CD14-positive monocyte (primary cell): ENCODE results near the gene KCNK6. TPM values are rescaled to one million over a fixed set of nuclear protein-coding genes. Genes with fewer than 3 reads are reported as not detected.

Experiments used
- DNase-seq, 3 donors: peaks; one replicate each; pipeline ENCODE4 v3.0.0-alpha.2; 2011 to 2022
- H2AFZ ChIP-seq: 2 replicates; pipeline ENCODE4 v1.6.0; 2012; ENCODE audit warnings: mild to moderate bottlenecking, low read depth, low read length, inconsistent platforms; ENCODE audit not compliant: insufficient read depth, poor library complexity, severe bottlenecking
- H3K27ac ChIP-seq, 2 donors: 1 replicate in 1 of 2; 2 replicates in 1 of 2; pipeline ENCODE4 v1.5.1; 2012 to 2013; ENCODE audit warnings: low read length in 2 of 2, control low read depth in 1 of 2, inconsistent platforms in 1 of 2, low read depth in 1 of 2, mild to moderate bottlenecking in 1 of 2
- H3K27me3 ChIP-seq, 2 donors: one replicate each; pipeline versions ENCODE4 v1.6.0 to v1.6.1; 2011 to 2013; ENCODE audit warnings: low read length in 2 of 2; ENCODE audit not compliant: control insufficient read depth in 2 of 2, insufficient read depth in 2 of 2
- H3K36me3 ChIP-seq, 2 donors: replicated peaks in 1 of 2; 1 replicate in 1 of 2; 2 replicates in 1 of 2; pipeline versions ENCODE4 v1.5.1 to v1.6.1; 2012 to 2013; ENCODE audit warnings: low read length in 2 of 2, control low read depth in 1 of 2, inconsistent platforms in 1 of 2, mild to moderate bottlenecking in 1 of 2; ENCODE audit not compliant: insufficient read depth in 2 of 2, control insufficient read depth in 1 of 2
- H3K4me1 ChIP-seq, 2 donors: 1 replicate in 1 of 2; 2 replicates in 1 of 2; pipeline versions ENCODE4 v1.5.1 to v1.6.1; 2012 to 2013; ENCODE audit warnings: low read length in 2 of 2, control low read depth in 1 of 2, inconsistent platforms in 1 of 2, mild to moderate bottlenecking in 1 of 2, moderate library complexity in 1 of 2; ENCODE audit not compliant: insufficient read depth in 2 of 2, control insufficient read depth in 1 of 2
- H3K4me2 ChIP-seq: replicated peaks from 2 replicates; pipeline ENCODE3; 2012; ENCODE audit warnings: low read length, moderate library complexity, mild to moderate bottlenecking; ENCODE audit not compliant: poor library complexity, severe bottlenecking; ENCODE audit errors: extremely low read depth
- H3K4me3 ChIP-seq, 3 experiments: fragments of 200-600 bp in 1 of 3; sonication (generic) in 1 of 3; replicated peaks in 1 of 3; 1 replicate in 2 of 3; 2 replicates in 1 of 3; pipeline ENCODE4 v1.5.1; 2011 to 2013; ENCODE audit warnings: low read length in 3 of 3, mild to moderate bottlenecking in 3 of 3, control low read depth in 2 of 3, low read depth in 2 of 3, inconsistent platforms in 1 of 3, moderate library complexity in 1 of 3
- H3K79me2 ChIP-seq: 2 replicates; pipeline ENCODE4 v1.6.0; 2012; ENCODE audit warnings: mild to moderate bottlenecking, control low read depth, inconsistent platforms, low read length, moderate library complexity; ENCODE audit not compliant: insufficient read depth
- H3K9ac ChIP-seq: 2 replicates; pipeline ENCODE4 v1.6.0; 2017; ENCODE audit warnings: low read length, mild to moderate bottlenecking; ENCODE audit not compliant: insufficient read depth, poor library complexity, severe bottlenecking
- H3K9me3 ChIP-seq, 2 donors: replicated peaks in 1 of 2; 1 replicate in 1 of 2; 2 replicates in 1 of 2; pipeline versions ENCODE4 v1.5.1 to v1.6.1; 2012 to 2013; ENCODE audit warnings: low read length in 2 of 2, control low read depth in 1 of 2; ENCODE audit not compliant: control insufficient read depth in 1 of 2, insufficient read depth in 1 of 2
- H4K20me1 ChIP-seq: 2 replicates; pipeline ENCODE4 v1.6.0; 2012; ENCODE audit warnings: mild to moderate bottlenecking, low read length, control low read depth, moderate library complexity; ENCODE audit not compliant: insufficient read depth
- H3K27ac Mint-ChIP-seq, 7 donors: one replicate each; pipeline ENCODE4 v1.8.0; 2020; ENCODE audit warnings: mild to moderate bottlenecking in 7 of 7, mixed read lengths in 7 of 7, moderate library complexity in 6 of 7, inconsistent platforms in 2 of 7
- H3K27me3 Mint-ChIP-seq, 3 donors: one replicate each; pipeline ENCODE4 v1.8.0; 2021 to 2022; ENCODE audit warnings: low read depth in 3 of 3, mild to moderate bottlenecking in 3 of 3, mixed read lengths in 3 of 3, moderate library complexity in 3 of 3, inconsistent platforms in 1 of 3
- H3K36me3 Mint-ChIP-seq, 2 donors: one replicate each; pipeline ENCODE4 v1.8.0; 2020; ENCODE audit warnings: mixed read lengths in 2 of 2, inconsistent platforms in 1 of 2, mild to moderate bottlenecking in 1 of 2
- H3K4me1 Mint-ChIP-seq: one replicate; pipeline ENCODE4 v1.8.0; 2020; ENCODE audit warnings: mild to moderate bottlenecking, mixed read lengths
- H3K4me3 Mint-ChIP-seq, 2 donors: one replicate each; pipeline ENCODE4 v1.8.0; 2020; ENCODE audit warnings: mild to moderate bottlenecking in 2 of 2, mixed read lengths in 2 of 2, moderate library complexity in 1 of 2
- H3K9me3 Mint-ChIP-seq, 7 donors: one replicate each; pipeline ENCODE4 v1.8.0; 2020 to 2022; ENCODE audit warnings: mixed read lengths in 7 of 7, mild to moderate bottlenecking in 6 of 7, moderate library complexity in 6 of 7, inconsistent platforms in 2 of 7
- CTCF ChIP-seq: fragments of 200-600 bp; IDR thresholded peaks from one replicate; pipeline ENCODE4 v1.8.0; 2022; ENCODE audit warnings: antibody characterized with exemption, mild to moderate bottlenecking
- WGBS: methylation state at CpG from one replicate; pipeline ENCODE4 v1.1.5; 2013; ENCODE audit warnings: missing lambda C conversion rate; ENCODE audit not compliant: insufficient coverage; 5-methylcytosine and 5-hydroxymethylcytosine counted together
- intact Hi-C, 2 donors: fragments of 100-400 bp; cut with micrococcal nuclease; formaldehyde crosslinking; loops; one replicate each; pipeline versions ENCODE4 v1.15.0 to v1.15.1; 2023
- polyA plus RNA-seq, 3 donors: library from polyadenylated mRNA; depleted of rRNA in 1 of 3; unstranded in 2 of 3; stranded (reverse) in 1 of 3; fragments of 300-500 nt in 2 of 3; fragments of >200 nt in 1 of 3; fragmentation: Illumina TruSeq in 2 of 3; gene quantifications; 1 replicate in 2 of 3; 2 replicates in 1 of 3; pipeline ENCODE4 v1.2.3, GENCODE V29; 2012 to 2021

KCNK6 gene
- polyA plus RNA-seq, 3 donors, result 7.3 to 21.5 (median 8.7) TPM

- no peak overlapping the region for H3K27ac Mint-ChIP-seq
- intact Hi-C loops, result no loop called here
Measured at GRCh38 chr19:38290631-38291147, 29.0 kb upstream of the KCNK6 start.

GRCh38 chr19:38291855-38292254, 27.8 kb upstream of the KCNK6 start:
- H3K4me3 Mint-ChIP-seq, result no peak overlapping the region
- peaks cover 23 to 27% of the 10 kb centered on the region in 2 donors for H3K4me1 ChIP-seq
- 97% methylated on average over 12 of the region's 15 CpGs for WGBS
- peaks cover 1 to 7% (median 5%) of the 10 kb centered on the region in 3 donors for H3K27me3 Mint-ChIP-seq
- H3K79me2 ChIP-seq, result no peaks in the 10 kb centered on the region
- no peak for DNase-seq
- peaks cover 22% of the 10 kb centered on the region for H3K4me1 Mint-ChIP-seq
- no peak for TF ChIP-seq CTCF
- H3K27ac ChIP-seq, result no peak overlapping the region
- no peak overlapping the region for H2AFZ ChIP-seq
- peaks cover 0 to 2% (median 0%) of the 10 kb centered on the region in 7 donors for H3K9me3 Mint-ChIP-seq
- H4K20me1 ChIP-seq, result no peaks in the 10 kb centered on the region
- peaks cover 41 to 52% of the 10 kb centered on the region in 2 donors for H3K36me3 Mint-ChIP-seq
- peaks cover 28 to 41% of the 10 kb centered on the region in 2 donors for H3K36me3 ChIP-seq
- no peak overlapping the region for H3K4me2 ChIP-seq
- H3K27me3 ChIP-seq, result no peaks in the 10 kb centered on the region
- no peak overlapping the region for H3K4me3 ChIP-seq
- intact Hi-C loops, result no loop called here
- H3K9ac ChIP-seq, result no peak overlapping the region
- H3K27ac Mint-ChIP-seq, result no peak overlapping the region
- H3K9me3 ChIP-seq, result no peaks in the 10 kb centered on the region

More at GRCh38 chr19:38290631-38291147, 29.0 kb upstream of the KCNK6 start:
- H3K27me3 ChIP-seq, result no peaks in the 10 kb centered on the region
- Mint-ChIP-seq H3K4me1 (peaks cover 31% of the 10 kb centered on the region), H3K4me3 (no peak overlapping the region), H3K9me3 (peaks cover 0 to 2% (median 0%) of the 10 kb centered on the region in 7 donors), H3K36me3 (peaks cover 49 to 64% of the 10 kb centered on the region in 2 donors), H3K27me3 (peaks cover 1 to 10% (median 4%) of the 10 kb centered on the region in 3 donors)
- no peak for DNase-seq
- no peaks in the 10 kb centered on the region for H3K79me2 ChIP-seq
- H3K9ac ChIP-seq, result no peak overlapping the region
- no peak for TF ChIP-seq CTCF
- no peak overlapping the region for H3K27ac ChIP-seq
- no peaks in the 10 kb centered on the region for H3K9me3 ChIP-seq
- no peak overlapping the region for H2AFZ ChIP-seq
- no peak overlapping the region for H3K4me3 ChIP-seq
- 82% methylated on average over 10 of the region's 13 CpGs for WGBS
- H3K4me2 ChIP-seq, result no peak overlapping the region
- no peaks in the 10 kb centered on the region for H4K20me1 ChIP-seq
- H3K36me3 ChIP-seq, result peaks cover 28 to 41% of the 10 kb centered on the region in 2 donors
- peaks cover 35 to 39% of the 10 kb centered on the region in 2 donors for H3K4me1 ChIP-seq
